Heart left ventricle (tissue), 16 donors: ENCODE measurements around the gene NTRK1. TPM values are rescaled to one million over a fixed set of nuclear protein-coding genes. Genes with fewer than 3 reads are reported as not detected.

Source experiments
- ATAC-seq, 4 donors: fragments of 200-7000 bp; cut with Tn5 transposase; one replicate each; pipeline ENCODE4 v1.9.1; 2020 to 2022; ENCODE audit warnings: moderate library complexity in 4 of 4, mild to moderate bottlenecking in 3 of 4, moderate number of reproducible peaks in 1 of 4
- DNase-seq, 5 donors: peaks; one replicate each; pipeline ENCODE4 v3.0.0-alpha.2; 2020
- H3K27ac ChIP-seq, 12 donors: fragments of 200-600 bp; sonication (generic) in 4 of 12; one replicate each; pipeline versions ENCODE4 v1.5.0 to v1.8.0; 2016 to 2022; ENCODE audit warnings: mild to moderate bottlenecking in 2 of 12
- H3K27me3 ChIP-seq, 9 donors: fragments of 200-600 bp; sonication (generic) in 2 of 9; one replicate each; pipeline versions ENCODE4 v1.5.1 to v1.8.0; 2016 to 2022; ENCODE audit warnings: mild to moderate bottlenecking in 3 of 9
- H3K36me3 ChIP-seq, 9 donors: fragments of 200-600 bp; sonication (generic) in 2 of 9; one replicate each; pipeline versions ENCODE4 v1.5.0 to v1.8.0; 2018 to 2022; ENCODE audit warnings: mild to moderate bottlenecking in 2 of 9
- H3K4me1 ChIP-seq, 12 donors: fragments of 200-600 bp; sonication (generic) in 4 of 12; one replicate each; pipeline versions ENCODE4 v1.5.0 to v1.8.0; 2016 to 2022; ENCODE audit warnings: mild to moderate bottlenecking in 3 of 12
- H3K4me3 ChIP-seq, 12 donors: fragments of 200-600 bp; sonication (generic) in 4 of 12; one replicate each; pipeline versions ENCODE4 v1.5.0 to v1.8.0; 2017 to 2022; ENCODE audit warnings: mild to moderate bottlenecking in 9 of 12, moderate library complexity in 4 of 12
- H3K9me3 ChIP-seq, 12 donors: fragments of 200-600 bp; sonication (generic) in 4 of 12; one replicate each; pipeline versions ENCODE4 v1.5.0 to v1.8.0; 2016 to 2022; ENCODE audit warnings: mild to moderate bottlenecking in 1 of 12
- CTCF ChIP-seq, 12 donors: fragments of 200-600 bp; sonication (generic) in 4 of 12; IDR thresholded peaks; one replicate each; pipeline versions ENCODE4 v1.5.0 to v1.8.0; 2018 to 2022; ENCODE audit warnings: antibody characterized with exemption in 12 of 12, mild to moderate bottlenecking in 5 of 12
- POLR2A ChIP-seq, 2 donors: fragments of 450-650 bp; IDR thresholded peaks; one replicate each; pipeline ENCODE4 v1.6.1; 2017; ENCODE audit warnings: antibody characterized with exemption in 2 of 2, mild to moderate bottlenecking in 2 of 2, moderate library complexity in 2 of 2
- WGBS, 4 donors: extraction: QIAGEN DNeasy Blood & Tissue Kit in 2 of 4; methylation state at CpG; one replicate each; pipeline versions ENCODE4 v1.1.5 to v1.1.7; 2013 to 2018; 5-methylcytosine and 5-hydroxymethylcytosine counted together
- intact Hi-C, 10 donors: fragments of 100-400 bp; cut with DNase I; formaldehyde crosslinking; loops; one replicate each; pipeline versions ENCODE4 v1.11.1 to v1.14.2; 2022
- polyA plus RNA-seq, 2 donors: library from polyadenylated mRNA; stranded (reverse); fragments of 200-250 nt; gene quantifications; one replicate each; pipeline ENCODE4 v1.2.3, GENCODE V29; 2013
- total RNA-seq, 9 donors: library from RNA; depleted of rRNA in 2 of 9; stranded (reverse); fragments of >200 nt in 2 of 9; fragmentation: NEBNext Ultra II Directional in 3 of 9; extraction: Animal tissue kit (Norgen Biotek cat#: 25700) in 3 of 9; gene quantifications; one replicate each; pipeline versions ENCODE4 v1.1.0 to v1.2.4, GENCODE V29; 2016 to 2023
- donor health status: ischemic (EF 13 %, LVEDD 7.1; RV severe dilation, severe dysfunction).
- donor health status: healthy with polysubstance abuse.
- donor health status: DM: no; HTN: yes; CAD: no.
- donor health status: DM: no; HTN: no; CAD: no.
- donor health status: ischemic (EF 25% LVEDD 6.9; RV normal size, moderate dysfunction).
- donor health status: ischemic (EF 25% LVEDD 5.7; RV mildly dilated, moderate dysfunction).
- donor health status: healthy.
- donor health status: DM: yes; HTN: yes; CAD: no.
- donor health status: ischemic (EF 35%, LVEDD 5.7; RV mildly dilated, moderate dysfunction).
- donor health status: nonischemic (EF 11% LVEDD 7.7; RV severe dilation, severe dysfunction).
- donor health status: DM: yes; HTN: yes; CAD: no.
- donor health status: PGD.
- donor health status: ischemic (EF 29% LVEDD 5.4; RV normal size, mild dysfunction).
- donor health status: nonischemic (EF 23%, LVEDD 6.1; RV moderate dilation, normal function).

The NTRK1 gene
- total and polyA plus RNA-seq, 11 donors = 0.22 to 1.6 (median 1.1) TPM

GRCh38 chr1:156836892-156837291 is 23.8 kb upstream of the NTRK1 start:
- no peak for ATAC-seq
- no peak overlapping the region for H3K4me3 ChIP-seq
- no peak for DNase-seq
- H3K27ac ChIP-seq = no peak overlapping the region
- peaks cover 0 to 35% (median 4%) of the 10 kb centered on the region in 9 donors for H3K27me3 ChIP-seq
- H3K4me1 ChIP-seq = peaks cover 0 to 5% (median 0%) of the 10 kb centered on the region in 12 donors
- TF ChIP-seq POLR2A (IDR thresholded peaks at IDR 0.05) (no peak), CTCF (IDR thresholded peaks at IDR 0.05) (no peak)
- no peaks in the 10 kb centered on the region for H3K9me3 ChIP-seq
- 78 to 82% (median 80%) methylated on average over 4 of the region's 4 CpGs for WGBS, 4 donors
- H3K36me3 ChIP-seq = no peaks in the 10 kb centered on the region
- intact Hi-C loops = loop anchor here in 6 of 10 donors (5.0 to 10.0 kb wide), 4 partner anchors 48 to 90 kb away; partner anchors contain the start of gene LRRC71 (in 1 of the 6)

GRCh38 chr1:156838972-156839371 is 21.7 kb upstream of the NTRK1 start:
- TF ChIP-seq POLR2A (IDR thresholded peaks at IDR 0.05) (no peak), CTCF (IDR thresholded peaks at IDR 0.05) (peak; percentile 77 to 90 (median 82))
- Histone ChIP-seq H3K4me3 (no peak overlapping the region), H3K4me1 (no peaks in the 10 kb centered on the region), H3K27me3 (peaks cover 0 to 50% (median 10%) of the 10 kb centered on the region in 9 donors), H3K36me3 (no peaks in the 10 kb centered on the region), H3K9me3 (no peaks in the 10 kb centered on the region), H3K27ac (no peak overlapping the region)
- DNase-seq (no peak), ATAC-seq (peak in 3 of 4 donors; percentile 26 to 48 (median 45))
- WGBS, 4 donors = 15 to 47% (median 33%) methylated on average over 4 to 7 of the region's 7 CpGs
- intact Hi-C loops = loop anchor here (1.0 to 10.0 kb wide), 8 partner anchors 20 to 88 kb away; partner anchors contain the start of genes INSRR (in 3 of the 10), LRRC71 (in 1 of the 10) and NTRK1 (in 1 of the 10)

GRCh38 chr1:156839426-156840109 is 21.1 kb upstream of the NTRK1 start:
- Histone ChIP-seq H3K27ac (no peak overlapping the region), H3K27me3 (peaks cover 0 to 55% (median 13%) of the 10 kb centered on the region in 9 donors), H3K36me3 (no peaks in the 10 kb centered on the region), H3K9me3 (no peaks in the 10 kb centered on the region), H3K4me1 (peaks cover 0 to under 1% (median 0%) of the 10 kb centered on the region in 12 donors), H3K4me3 (no peak overlapping the region)
- intact Hi-C loops = loop anchor here (1.0 to 10.0 kb wide), 8 partner anchors 19 to 88 kb away; partner anchors contain the start of genes INSRR (in 3 of the 10), LRRC71 (in 1 of the 10) and NTRK1 (in 1 of the 10)
- ATAC-seq (no peak), DNase-seq (no peak)
- TF ChIP-seq POLR2A (IDR thresholded peaks at IDR 0.05) (no peak), CTCF (IDR thresholded peaks at IDR 0.05) (no peak)
- WGBS, 4 donors = 35 to 54% (median 46%) methylated on average over 7 to 9 of the region's 9 CpGs

GRCh38 chr1:156840186-156840897 is 20.3 kb upstream of the NTRK1 start:
- Histone ChIP-seq H3K36me3 (no peaks in the 10 kb centered on the region), H3K4me1 (peaks cover 0 to 8% (median 0%) of the 10 kb centered on the region in 12 donors), H3K9me3 (no peaks in the 10 kb centered on the region), H3K27me3 (peaks cover 0 to 63% (median 21%) of the 10 kb centered on the region in 9 donors), H3K27ac (no peak overlapping the region), H3K4me3 (no peak overlapping the region)
- DNase-seq = peak in 1 of 5 donors; percentile 10
- no peak for ATAC-seq
- TF ChIP-seq POLR2A (IDR thresholded peaks at IDR 0.05) (no peak), CTCF (IDR thresholded peaks at IDR 0.05) (no peak)
- WGBS, 4 donors = 56 to 72% (median 66%) methylated on average over 6 to 8 of the region's 8 CpGs
- intact Hi-C loops = no loop called here
